Breast epithelium (tissue), 3 donors: ENCODE data around the gene ATG2A.

Experiments
- CTCF ChIP-seq, 3 donors: fragments of 450-650 bp; IDR thresholded peaks; one replicate each; pipeline ENCODE4 v1.5.1; 2016 to 2017; ENCODE audit warnings: antibody characterized with exemption in 3 of 3, mild to moderate bottlenecking in 3 of 3, moderate library complexity in 3 of 3
- POLR2A ChIP-seq: fragments of 450-650 bp; IDR thresholded peaks from one replicate; pipeline ENCODE4 v1.6.1; 2016; ENCODE audit warnings: antibody characterized with exemption, mild to moderate bottlenecking, moderate library complexity

GRCh38 chr11:64917663-64917995, 620 bp upstream of the ATG2A start:
- TF ChIP-seq CTCF (IDR thresholded peaks at IDR 0.05) = no peak
- no peak for TF ChIP-seq POLR2A
